Fibroblast of skin of left biceps (primary cell): ENCODE data around the gene DIAPH3.
A peak's percentile ranks its signal among the peaks of the same experiment; 100 is the strongest.
"Not testable (repeated sequence)": the region's sequence is repeated elsewhere in the genome, so short reads cannot be mapped to it uniquely, and the experiment has no call there.

Experiments used
- DNase-seq, 2 experiments: peaks; one replicate each; pipeline ENCODE4 v3.0.0-alpha.2; 2013; ENCODE audit warnings: low read depth in 2 of 2

Gene DIAPH3

GRCh38 chr13:60163478-60164233 lies at the start of gene DIAPH3:
Gene DIAPH3, minus strand, starts transcription at chr13:60163928. Its CDS starts 162 bp downstream, at chr13:60163766.
- peak; percentile 86 to 88 for DNase-seq

GRCh38 chr13:60213236-60213744 lies 49.6 kb upstream of the DIAPH3 start:
- DNase-seq: no peak

- no peak for DNase-seq
These were observed 47.8 kb upstream of the DIAPH3 start for GRCh38 chr13:60211548-60211947.

GRCh38 chr13:60210510-60211330 lies 47.0 kb upstream of the DIAPH3 start:
- no peak for DNase-seq

GRCh38 chr13:60205499-60205898 lies 41.8 kb upstream of the DIAPH3 start:
- not testable (repeated sequence) for DNase-seq

GRCh38 chr13:60201286-60201685 lies 37.6 kb upstream of the DIAPH3 start:
- no peak for DNase-seq

- not testable (repeated sequence) for DNase-seq
These were observed 32.2 kb upstream of the DIAPH3 start for GRCh38 chr13:60195893-60196292.

- no peak for DNase-seq
These were observed 19.2 kb upstream of the DIAPH3 start for GRCh38 chr13:60182907-60183306.

- DNase-seq: no peak
These were observed 14.6 kb upstream of the DIAPH3 start for GRCh38 chr13:60178327-60178726.

GRCh38 chr13:60175571-60175970 lies 11.8 kb upstream of the DIAPH3 start:
- no peak for DNase-seq

GRCh38 chr13:60174113-60174512 lies 10.4 kb upstream of the DIAPH3 start:
- DNase-seq: no peak

GRCh38 chr13:60172111-60172510 lies 8.4 kb upstream of the DIAPH3 start:
- DNase-seq: no peak

GRCh38 chr13:60170414-60170813 lies 6.7 kb upstream of the DIAPH3 start:
- DNase-seq: no peak

GRCh38 chr13:60169239-60170031 lies 5.7 kb upstream of the DIAPH3 start:
- DNase-seq: no peak

- no peak for DNase-seq
These were observed 3.4 kb upstream of the DIAPH3 start for GRCh38 chr13:60167121-60167520.

- peak; percentile 51 to 62 for DNase-seq
These were observed 1.8 kb upstream of the DIAPH3 start for GRCh38 chr13:60165391-60166099.

- no peak for DNase-seq
These were observed 634 bp upstream of the DIAPH3 start for GRCh38 chr13:60164234-60164889.

- no peak for DNase-seq
These were observed 1.6 kb downstream of the DIAPH3 start for GRCh38 chr13:60162096-60162495.

- DNase-seq: no peak
These were observed 5.4 kb downstream of the DIAPH3 start for GRCh38 chr13:60158321-60158801.

- no peak for DNase-seq
These were observed 7.8 kb downstream of the DIAPH3 start for GRCh38 chr13:60155978-60156377.

- DNase-seq: no peak
These were observed 10.8 kb downstream of the DIAPH3 start for GRCh38 chr13:60152904-60153303.
